GM18861 (cell line): ENCODE results near the gene WWTR1.

Source experiments
- ATAC-seq: cut with Tn5 transposase; IDR thresholded peaks from one replicate; pipeline ENCODE4 v1.9.1; 2021; ENCODE audit not compliant: unreplicated experiment

The WWTR1 gene

DNA sequence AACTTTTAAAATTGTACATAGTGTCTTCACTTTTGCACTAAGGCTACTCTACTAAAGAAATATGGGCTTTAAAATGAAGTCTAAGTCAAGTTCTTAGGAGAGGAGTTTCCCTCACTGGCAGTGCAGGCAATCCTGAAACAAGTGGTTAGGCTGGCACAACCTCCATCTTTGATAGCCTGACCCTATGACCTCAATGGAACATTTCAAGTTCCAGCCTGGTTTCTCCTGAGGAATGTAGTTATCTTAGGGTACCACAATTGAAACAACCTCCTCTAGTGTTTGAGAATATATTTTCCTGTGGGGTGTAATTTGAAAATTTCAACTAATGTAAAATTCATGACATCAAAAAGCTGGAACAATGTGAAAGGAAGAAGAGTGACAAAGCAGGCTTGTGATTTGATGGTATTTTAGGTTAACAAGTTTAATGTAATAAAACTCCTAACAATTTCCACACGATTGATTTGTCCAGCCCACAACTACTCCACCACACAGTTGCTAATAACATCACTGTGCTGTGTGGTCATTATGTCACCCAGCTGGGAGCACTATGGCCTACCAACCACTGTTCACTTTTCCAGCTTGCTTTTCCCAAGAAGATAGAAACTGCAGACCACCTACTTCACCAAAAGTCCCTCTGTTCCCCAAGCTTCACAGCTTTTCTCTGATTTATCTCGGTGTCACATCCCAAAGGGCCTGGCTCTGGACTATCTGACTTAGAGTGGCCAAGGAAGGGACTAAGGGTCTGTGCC is 1.8 kb downstream of the WWTR1 start:
- no peak for ATAC-seq

- no peak for ATAC-seq
Measured at GRCh38 chr3:149654188-149654601, 3.6 kb downstream of the WWTR1 start.

DNA sequence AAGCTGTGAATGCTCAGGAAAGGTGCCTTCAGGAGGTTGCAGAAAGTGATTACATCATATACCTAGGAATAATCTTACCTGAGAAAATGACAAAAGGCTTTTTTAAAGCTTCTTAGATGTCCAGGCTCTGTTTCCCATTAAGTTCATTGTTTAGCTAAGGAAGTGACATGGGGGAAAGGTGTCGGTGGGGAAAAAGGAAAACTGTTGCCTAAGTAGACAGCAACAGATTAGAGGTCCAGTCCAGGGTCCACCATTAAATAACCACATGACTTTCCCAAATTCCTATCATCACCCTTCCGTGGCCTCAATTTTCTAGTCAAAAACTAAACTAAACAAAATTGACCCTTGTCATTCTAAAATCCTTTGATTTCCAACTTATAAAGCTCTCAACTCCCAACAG is 4.3 kb downstream of the WWTR1 start:
- ATAC-seq, result no peak

DNA sequence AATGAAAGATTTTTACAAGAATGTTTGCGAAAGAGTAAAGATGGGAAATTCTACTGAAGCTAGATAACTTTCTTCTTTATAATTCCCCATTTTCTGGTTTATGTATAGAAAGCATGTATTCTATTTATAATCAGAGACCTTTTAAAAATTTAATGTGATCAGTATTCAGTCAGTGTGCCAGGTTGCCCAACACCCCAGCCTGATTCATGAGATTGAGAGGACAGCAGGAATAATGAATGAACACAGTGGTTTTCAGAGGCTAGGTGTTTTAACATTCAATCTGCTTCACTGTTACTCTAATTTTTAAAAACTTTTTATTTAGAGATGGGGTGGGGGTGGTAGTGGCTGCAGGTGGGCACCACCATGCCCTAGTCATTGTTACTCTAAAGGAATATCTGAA is 4.7 kb downstream of the WWTR1 start:
- ATAC-seq, result no peak

- ATAC-seq, result no peak
Measured at GRCh38 chr3:149650828-149651227, 7.0 kb downstream of the WWTR1 start.

- ATAC-seq, result no peak
Measured at GRCh38 chr3:149648525-149648924, 9.3 kb downstream of the WWTR1 start.

GRCh38 chr3:149647812-149648211 is 10.0 kb downstream of the WWTR1 start:
- peak; percentile 10 for ATAC-seq

DNA sequence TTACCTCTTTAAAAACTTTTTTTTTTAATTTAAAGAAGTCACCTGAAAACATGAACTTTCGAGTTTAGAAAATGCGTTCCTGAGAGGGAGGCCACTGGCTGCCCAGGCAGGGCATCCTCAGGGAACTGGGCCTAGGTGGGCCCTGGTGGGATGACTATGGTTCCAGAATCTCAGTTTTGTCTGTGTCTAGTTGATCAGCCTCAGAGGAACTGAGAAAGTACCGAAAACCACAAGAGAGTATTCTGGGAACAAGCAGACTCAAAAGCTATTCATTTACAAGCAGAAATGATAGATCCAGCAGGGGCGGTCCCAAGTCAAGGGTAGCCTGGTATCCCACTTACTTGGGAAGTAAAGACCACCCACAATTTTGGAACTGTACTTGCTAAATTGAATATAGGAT is 10.5 kb downstream of the WWTR1 start:
- ATAC-seq, result peak; percentile 79

DNA sequence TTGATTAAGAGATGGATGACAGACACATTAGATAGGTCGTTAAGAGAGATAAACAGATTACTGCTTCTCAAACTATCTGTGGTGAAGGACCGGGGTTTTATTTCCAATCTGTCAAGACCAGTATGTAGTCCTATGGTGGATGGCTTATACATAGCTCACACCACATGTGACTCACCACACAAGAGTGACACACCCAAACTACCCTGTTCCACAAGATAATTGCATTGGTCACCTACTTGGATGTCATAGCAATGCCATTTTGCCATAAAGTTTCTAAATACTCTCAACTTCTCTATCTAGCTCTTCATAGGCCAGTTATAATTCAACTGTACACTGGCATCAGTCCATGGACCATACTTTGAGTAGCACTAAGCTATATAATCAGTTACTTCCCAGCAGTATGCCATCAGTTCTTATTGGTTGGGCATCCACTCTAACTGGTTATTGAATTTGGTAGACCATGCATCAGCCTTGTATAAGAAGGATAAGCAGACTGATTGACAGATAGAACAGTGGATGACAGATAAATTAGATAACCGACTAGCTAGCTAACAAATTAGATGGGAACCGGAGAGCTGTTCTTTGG is 11.6 kb downstream of the WWTR1 start:
- ATAC-seq, result no peak

DNA sequence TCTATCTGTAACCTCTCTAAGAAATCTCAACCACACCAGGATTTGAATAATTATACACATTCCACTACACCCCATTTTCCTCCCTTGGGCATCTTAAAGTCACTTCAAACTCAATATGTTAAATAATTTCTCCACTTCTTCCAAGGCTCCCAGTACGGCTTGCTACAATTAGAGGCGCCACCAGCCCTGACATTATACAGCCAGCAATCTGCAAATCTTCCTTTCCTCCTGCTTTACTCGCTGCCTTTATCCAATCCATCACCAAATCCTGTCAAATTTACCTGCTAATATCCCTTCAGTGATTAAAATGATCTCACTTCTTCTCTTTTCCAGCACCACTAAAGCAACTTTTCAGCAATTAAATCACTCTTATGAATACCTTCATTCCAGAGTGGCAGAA is 13.9 kb downstream of the WWTR1 start:
- ATAC-seq, result no peak

DNA sequence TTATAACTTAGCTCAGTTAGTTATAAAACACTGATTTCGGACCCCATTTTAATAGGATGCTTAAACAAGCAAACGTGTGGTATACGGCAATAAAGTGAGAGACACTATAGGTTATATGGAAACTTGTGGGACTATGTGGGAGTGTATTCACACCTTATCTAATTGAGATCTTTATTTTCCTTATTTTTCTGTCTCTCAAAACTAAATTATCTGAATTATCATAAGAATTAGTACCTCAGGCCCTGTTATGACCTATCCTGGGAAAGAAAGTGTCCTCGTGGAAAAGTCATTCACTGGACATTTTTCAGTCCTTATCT is 14.4 kb downstream of the WWTR1 start:
- ATAC-seq, result no peak

- ATAC-seq, result no peak
Measured at GRCh38 chr3:149640976-149641728, 16.7 kb downstream of the WWTR1 start.

- no peak for ATAC-seq
Measured at GRCh38 chr3:149639093-149639486, 18.7 kb downstream of the WWTR1 start.

DNA sequence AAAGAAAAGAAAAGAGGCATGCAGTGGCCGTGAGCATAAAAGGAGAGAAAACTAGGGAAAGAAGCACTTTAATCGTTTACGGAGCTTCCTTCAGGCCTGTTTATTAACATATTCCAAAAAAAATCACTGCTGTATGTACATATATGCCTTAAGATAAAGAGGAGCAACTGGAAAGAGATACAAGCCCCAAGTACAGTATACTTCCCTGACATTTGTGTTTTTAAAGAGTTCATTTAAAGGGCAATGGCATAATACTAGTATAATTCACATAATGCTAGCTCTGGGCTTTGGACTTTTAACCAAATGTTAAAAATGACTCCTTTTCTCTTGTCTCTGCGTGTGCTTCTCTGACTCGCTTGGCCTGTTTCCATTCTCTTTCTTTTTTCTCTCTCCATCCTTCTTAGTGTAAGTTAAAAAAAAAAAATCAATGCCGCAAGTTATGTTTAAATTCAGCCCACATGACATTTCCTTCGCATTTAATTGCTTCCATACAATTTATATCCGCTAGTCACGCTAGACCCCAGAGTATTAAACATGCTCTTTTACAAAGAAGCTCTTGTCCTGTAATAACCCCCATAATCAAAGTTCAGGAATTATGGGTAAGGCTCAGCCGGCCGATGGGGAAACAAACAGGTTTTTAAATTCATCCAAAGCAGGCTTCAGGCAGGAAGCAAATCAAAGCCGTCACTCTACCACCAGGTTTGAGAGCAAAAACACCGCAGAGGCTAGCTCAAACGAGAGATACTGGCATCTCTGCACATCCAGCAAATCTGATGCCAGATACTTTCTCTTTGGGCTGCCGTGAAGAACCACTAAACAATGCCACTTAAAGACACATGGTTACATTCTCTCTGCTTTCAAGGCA is 19.4 kb downstream of the WWTR1 start:
- no peak for ATAC-seq

- no peak for ATAC-seq
Measured at GRCh38 chr3:149635396-149635795, 22.4 kb downstream of the WWTR1 start.

GRCh38 chr3:149634573-149634972 is 23.3 kb downstream of the WWTR1 start:
- ATAC-seq, result no peak

GRCh38 chr3:149634072-149634471 is 23.8 kb downstream of the WWTR1 start:
- no peak for ATAC-seq

GRCh38 chr3:149632225-149632624 is 25.6 kb downstream of the WWTR1 start:
- ATAC-seq, result no peak

DNA sequence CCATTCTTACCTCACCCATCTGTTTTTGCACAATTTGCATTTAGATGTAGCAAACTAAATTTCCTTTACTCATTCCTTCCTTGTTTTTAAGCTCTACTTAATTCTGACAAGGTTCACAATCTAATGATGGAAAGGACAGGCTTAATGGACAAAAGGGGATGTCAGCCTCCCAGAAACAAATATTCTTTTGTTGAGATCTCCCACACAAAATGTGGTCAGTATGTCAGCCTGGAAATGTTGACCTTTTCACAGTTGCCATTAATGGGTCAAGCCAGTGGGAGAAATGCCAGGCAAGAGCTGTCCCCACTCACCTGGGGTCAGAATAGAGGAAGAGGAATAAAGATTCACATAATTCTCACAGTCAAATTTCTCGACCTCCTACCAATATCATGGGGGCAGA is 27.0 kb downstream of the WWTR1 start:
- no peak for ATAC-seq

DNA sequence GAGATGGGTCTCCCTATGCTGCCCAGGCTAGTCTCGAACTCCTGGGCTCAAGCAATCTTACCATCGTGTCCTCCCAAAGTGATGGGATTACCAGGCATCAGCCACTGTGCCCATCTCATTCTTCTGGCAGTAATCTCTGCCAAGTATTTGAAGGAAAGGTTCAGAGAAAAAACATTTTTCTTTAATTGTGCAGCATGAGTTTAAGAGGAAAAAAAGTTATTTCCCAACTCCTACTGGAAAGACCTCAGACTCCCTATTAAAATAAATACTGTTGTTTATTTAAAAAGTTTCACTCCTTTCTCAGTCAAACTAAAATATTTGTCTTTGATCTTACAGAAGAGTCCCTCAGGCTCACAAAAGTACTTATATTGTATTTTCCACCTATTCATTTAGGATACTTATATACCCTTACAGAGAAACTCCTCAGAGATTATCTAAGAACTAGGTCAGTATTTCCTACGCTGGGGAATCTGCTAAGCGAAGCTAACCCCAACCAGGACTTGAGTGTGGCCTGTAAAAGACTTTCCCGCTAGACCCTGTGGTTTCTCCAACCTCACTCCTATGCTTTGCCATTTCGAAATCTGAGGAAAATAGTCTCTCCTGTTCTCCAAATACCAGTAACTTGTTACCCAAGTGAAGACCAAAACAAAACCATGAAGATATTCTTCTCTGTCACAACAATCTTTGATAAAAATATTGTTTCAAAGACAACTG is 28.7 kb downstream of the WWTR1 start:
- no peak for ATAC-seq

DNA sequence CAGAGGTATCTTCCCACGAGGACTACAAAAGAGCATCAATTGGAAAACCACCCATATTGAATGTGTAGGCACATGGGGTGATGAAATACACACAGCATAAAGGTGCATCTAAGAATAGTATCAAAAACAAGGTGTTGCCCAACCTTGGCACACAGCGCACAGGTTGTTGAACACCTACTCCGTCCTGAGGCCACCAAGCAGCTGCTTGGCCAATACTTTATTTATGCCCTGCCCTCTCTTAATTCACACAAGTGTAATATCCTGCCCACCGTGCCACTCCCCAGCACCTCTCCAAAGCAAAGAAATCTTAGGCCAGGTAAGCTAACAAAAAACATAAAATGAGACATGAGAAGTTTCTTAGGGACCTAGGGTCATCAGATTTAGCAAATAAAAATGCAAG is 31.2 kb downstream of the WWTR1 start:
- no peak for ATAC-seq
